ENCODE measurements around the gene ADD2. TPM values are rescaled to one million over a fixed set of nuclear protein-coding genes. Genes with fewer than 3 reads are reported as not detected.

Gene ADD2
- total and polyA plus RNA-seq, 2 experiments from 2014 or later = 34.6 to 223 TPM

DNA sequence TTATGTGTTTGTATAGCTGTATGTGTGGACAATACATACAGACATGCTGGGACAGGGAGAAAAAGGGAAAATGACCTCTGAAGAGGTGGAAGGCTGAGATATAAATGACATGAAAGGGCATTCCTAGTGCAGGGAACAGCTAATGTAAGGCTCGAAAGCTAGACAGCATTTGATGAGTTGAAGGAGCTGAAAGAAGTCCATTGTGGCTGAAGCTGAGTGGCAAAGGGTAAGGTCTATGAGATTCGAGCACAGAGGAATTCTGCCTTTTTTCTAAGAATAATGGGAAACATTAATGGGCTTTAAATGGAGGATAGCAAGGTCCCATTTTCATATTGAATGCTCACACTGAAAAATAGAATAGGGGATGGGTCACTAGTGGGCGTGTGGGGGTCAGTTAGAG is 23.6 kb downstream of the ADD2 start:
- no peak overlapping the region for H3K27ac ChIP-seq (ENCODE audit: low read depth)
- peaks cover 62% of the 10 kb centered on the region for H3K4me1 Mint-ChIP-seq
- H3K4me3 Mint-ChIP-seq = no peak overlapping the region
- no peaks in the 10 kb centered on the region; the same call in 1 of the 2 replicates for H3F3A ChIP-seq (replicated peaks; ENCODE audit: low read depth)
- no peak overlapping the region for H3K4me3 ChIP-seq
- peak overlapping the region; percentile 28; the same call in 1 of the 2 replicates for H3K27ac Mint-ChIP-seq
- TF ChIP-seq, protein P1, sequence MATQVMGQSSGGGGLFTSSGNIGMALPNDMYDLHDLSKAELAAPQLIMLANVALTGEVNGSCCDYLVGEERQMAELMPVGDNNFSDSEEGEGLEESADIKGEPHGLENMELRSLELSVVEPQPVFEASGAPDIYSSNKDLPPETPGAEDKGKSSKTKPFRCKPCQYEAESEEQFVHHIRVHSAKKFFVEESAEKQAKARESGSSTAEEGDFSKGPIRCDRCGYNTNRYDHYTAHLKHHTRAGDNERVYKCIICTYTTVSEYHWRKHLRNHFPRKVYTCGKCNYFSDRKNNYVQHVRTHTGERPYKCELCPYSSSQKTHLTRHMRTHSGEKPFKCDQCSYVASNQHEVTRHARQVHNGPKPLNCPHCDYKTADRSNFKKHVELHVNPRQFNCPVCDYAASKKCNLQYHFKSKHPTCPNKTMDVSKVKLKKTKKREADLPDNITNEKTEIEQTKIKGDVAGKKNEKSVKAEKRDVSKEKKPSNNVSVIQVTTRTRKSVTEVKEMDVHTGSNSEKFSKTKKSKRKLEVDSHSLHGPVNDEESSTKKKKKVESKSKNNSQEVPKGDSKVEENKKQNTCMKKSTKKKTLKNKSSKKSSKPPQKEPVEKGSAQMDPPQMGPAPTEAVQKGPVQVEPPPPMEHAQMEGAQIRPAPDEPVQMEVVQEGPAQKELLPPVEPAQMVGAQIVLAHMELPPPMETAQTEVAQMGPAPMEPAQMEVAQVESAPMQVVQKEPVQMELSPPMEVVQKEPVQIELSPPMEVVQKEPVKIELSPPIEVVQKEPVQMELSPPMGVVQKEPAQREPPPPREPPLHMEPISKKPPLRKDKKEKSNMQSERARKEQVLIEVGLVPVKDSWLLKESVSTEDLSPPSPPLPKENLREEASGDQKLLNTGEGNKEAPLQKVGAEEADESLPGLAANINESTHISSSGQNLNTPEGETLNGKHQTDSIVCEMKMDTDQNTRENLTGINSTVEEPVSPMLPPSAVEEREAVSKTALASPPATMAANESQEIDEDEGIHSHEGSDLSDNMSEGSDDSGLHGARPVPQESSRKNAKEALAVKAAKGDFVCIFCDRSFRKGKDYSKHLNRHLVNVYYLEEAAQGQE (IDR thresholded peaks at IDR 0.05; ENCODE audit: unreplicated experiment) = no peak
- TF ChIP-seq CREB1 (CRISPR knock-in tag; IDR thresholded peaks at IDR 0.05; ENCODE audit: low read depth) = no peak
- TF ChIP-seq, protein P2, sequence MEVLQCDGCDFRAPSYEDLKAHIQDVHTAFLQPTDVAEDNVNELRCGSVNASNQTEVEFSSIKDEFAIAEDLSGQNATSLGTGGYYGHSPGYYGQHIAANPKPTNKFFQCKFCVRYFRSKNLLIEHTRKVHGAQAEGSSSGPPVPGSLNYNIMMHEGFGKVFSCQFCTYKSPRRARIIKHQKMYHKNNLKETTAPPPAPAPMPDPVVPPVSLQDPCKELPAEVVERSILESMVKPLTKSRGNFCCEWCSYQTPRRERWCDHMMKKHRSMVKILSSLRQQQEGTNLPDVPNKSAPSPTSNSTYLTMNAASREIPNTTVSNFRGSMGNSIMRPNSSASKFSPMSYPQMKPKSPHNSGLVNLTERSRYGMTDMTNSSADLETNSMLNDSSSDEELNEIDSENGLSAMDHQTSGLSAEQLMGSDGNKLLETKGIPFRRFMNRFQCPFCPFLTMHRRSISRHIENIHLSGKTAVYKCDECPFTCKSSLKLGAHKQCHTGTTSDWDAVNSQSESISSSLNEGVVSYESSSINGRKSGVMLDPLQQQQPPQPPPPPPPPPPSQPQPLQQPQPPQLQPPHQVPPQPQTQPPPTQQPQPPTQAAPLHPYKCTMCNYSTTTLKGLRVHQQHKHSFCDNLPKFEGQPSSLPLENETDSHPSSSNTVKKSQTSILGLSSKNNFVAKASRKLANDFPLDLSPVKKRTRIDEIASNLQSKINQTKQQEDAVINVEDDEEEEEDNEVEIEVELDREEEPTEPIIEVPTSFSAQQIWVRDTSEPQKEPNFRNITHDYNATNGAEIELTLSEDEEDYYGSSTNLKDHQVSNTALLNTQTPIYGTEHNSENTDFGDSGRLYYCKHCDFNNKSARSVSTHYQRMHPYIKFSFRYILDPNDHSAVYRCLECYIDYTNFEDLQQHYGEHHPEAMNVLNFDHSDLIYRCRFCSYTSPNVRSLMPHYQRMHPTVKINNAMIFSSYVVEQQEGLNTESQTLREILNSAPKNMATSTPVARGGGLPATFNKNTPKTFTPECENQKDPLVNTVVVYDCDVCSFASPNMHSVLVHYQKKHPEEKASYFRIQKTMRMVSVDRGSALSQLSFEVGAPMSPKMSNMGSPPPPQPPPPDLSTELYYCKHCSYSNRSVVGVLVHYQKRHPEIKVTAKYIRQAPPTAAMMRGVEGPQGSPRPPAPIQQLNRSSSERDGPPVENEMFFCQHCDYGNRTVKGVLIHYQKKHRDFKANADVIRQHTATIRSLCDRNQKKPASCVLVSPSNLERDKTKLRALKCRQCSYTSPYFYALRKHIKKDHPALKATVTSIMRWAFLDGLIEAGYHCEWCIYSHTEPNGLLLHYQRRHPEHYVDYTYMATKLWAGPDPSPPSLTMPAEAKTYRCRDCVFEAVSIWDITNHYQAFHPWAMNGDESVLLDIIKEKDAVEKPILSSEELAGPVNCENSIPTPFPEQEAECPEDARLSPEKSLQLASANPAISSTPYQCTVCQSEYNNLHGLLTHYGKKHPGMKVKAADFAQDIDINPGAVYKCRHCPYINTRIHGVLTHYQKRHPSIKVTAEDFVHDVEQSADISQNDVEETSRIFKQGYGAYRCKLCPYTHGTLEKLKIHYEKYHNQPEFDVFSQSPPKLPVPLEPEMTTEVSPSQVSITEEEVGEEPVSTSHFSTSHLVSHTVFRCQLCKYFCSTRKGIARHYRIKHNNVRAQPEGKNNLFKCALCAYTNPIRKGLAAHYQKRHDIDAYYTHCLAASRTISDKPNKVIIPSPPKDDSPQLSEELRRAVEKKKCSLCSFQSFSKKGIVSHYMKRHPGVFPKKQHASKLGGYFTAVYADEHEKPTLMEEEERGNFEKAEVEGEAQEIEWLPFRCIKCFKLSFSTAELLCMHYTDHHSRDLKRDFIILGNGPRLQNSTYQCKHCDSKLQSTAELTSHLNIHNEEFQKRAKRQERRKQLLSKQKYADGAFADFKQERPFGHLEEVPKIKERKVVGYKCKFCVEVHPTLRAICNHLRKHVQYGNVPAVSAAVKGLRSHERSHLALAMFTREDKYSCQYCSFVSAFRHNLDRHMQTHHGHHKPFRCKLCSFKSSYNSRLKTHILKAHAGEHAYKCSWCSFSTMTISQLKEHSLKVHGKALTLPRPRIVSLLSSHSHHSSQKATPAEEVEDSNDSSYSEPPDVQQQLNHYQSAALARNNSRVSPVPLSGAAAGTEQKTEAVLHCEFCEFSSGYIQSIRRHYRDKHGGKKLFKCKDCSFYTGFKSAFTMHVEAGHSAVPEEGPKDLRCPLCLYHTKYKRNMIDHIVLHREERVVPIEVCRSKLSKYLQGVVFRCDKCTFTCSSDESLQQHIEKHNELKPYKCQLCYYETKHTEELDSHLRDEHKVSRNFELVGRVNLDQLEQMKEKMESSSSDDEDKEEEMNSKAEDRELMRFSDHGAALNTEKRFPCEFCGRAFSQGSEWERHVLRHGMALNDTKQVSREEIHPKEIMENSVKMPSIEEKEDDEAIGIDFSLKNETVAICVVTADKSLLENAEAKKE (CRISPR knock-in tag; IDR thresholded peaks at IDR 0.05) = no peak
- no peak for TF ChIP-seq STAT1 (IDR thresholded peaks at IDR 0.05; ENCODE audit: unreplicated experiment)
- H3K36me3 ChIP-seq (ENCODE audit: insufficient read depth) = no peaks in the 10 kb centered on the region
- DNase-seq (ENCODE audit: low spot score) = no peak
- no peaks in the 10 kb centered on the region for H3K27me3 ChIP-seq (ENCODE audit: insufficient read depth)
- H3K79me2 ChIP-seq (replicated peaks; ENCODE audit: insufficient read depth) = peaks cover 100% of the 10 kb centered on the region
- peaks cover 20% of the 10 kb centered on the region for H3K36me3 Mint-ChIP-seq (ENCODE audit: low read depth)
- no peak for ATAC-seq
- H3K4me1 ChIP-seq (ENCODE audit: insufficient read depth) = peaks cover 60% of the 10 kb centered on the region
- no peak overlapping the region for H2AFZ ChIP-seq
- H3K9me2 ChIP-seq (ENCODE audit: insufficient read depth) = no peaks in the 10 kb centered on the region
- H3K4me2 ChIP-seq = no peak overlapping the region
- H3K27me3 Mint-ChIP-seq (ENCODE audit: insufficient read depth, low read depth, poor library complexity) = no peaks in the 10 kb centered on the region
- peaks cover 87% of the 10 kb centered on the region for H4K20me1 ChIP-seq (replicated peaks; ENCODE audit: insufficient read depth)
- H3K9me3 Mint-ChIP-seq = no peaks in the 10 kb centered on the region

All from GM23338 (cell line).